ENCODE results near the gene TMEM259. TPM values are rescaled to one million over a fixed set of nuclear protein-coding genes. Genes with fewer than 3 reads are reported as not detected.

The TMEM259 gene
- total and polyA plus RNA-seq, 2 experiments from 2014 or later, result 82.8 to 196 TPM

GRCh38 chr19:1050989-1051788, 30.3 kb upstream of the TMEM259 start:
- no peak overlapping the region for H3K4me3 ChIP-seq
- ATAC-seq, result no peak
- H3K4me1 ChIP-seq (ENCODE audit: insufficient read depth), result no peaks in the 10 kb centered on the region
- Mint-ChIP-seq H3K4me1 (no peaks in the 10 kb centered on the region), H3K36me3 (ENCODE audit: low read depth) (peaks cover 18% of the 10 kb centered on the region), H3K27me3 (ENCODE audit: insufficient read depth, low read depth, poor library complexity) (peaks cover 19% of the 10 kb centered on the region), H3K9me3 (peaks cover 7% of the 10 kb centered on the region; the same call in 2 of the 3 replicates), H3K4me3 (no peak overlapping the region), H3K27ac (no peak overlapping the region)
- H4K20me1 ChIP-seq (replicated peaks; ENCODE audit: insufficient read depth), result no peaks in the 10 kb centered on the region
- no peak overlapping the region for H2AFZ ChIP-seq
- DNase-seq (ENCODE audit: low spot score), result no peak
- TF ChIP-seq, protein P1, sequence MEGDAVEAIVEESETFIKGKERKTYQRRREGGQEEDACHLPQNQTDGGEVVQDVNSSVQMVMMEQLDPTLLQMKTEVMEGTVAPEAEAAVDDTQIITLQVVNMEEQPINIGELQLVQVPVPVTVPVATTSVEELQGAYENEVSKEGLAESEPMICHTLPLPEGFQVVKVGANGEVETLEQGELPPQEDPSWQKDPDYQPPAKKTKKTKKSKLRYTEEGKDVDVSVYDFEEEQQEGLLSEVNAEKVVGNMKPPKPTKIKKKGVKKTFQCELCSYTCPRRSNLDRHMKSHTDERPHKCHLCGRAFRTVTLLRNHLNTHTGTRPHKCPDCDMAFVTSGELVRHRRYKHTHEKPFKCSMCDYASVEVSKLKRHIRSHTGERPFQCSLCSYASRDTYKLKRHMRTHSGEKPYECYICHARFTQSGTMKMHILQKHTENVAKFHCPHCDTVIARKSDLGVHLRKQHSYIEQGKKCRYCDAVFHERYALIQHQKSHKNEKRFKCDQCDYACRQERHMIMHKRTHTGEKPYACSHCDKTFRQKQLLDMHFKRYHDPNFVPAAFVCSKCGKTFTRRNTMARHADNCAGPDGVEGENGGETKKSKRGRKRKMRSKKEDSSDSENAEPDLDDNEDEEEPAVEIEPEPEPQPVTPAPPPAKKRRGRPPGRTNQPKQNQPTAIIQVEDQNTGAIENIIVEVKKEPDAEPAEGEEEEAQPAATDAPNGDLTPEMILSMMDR (conservative IDR thresholded peaks at IDR 0.05; ENCODE audit: low read depth in 2 of 2), result no peak
- no peak for TF ChIP-seq ZNF462 (CRISPR knock-in tag; IDR thresholded peaks at IDR 0.05)
- no peak for TF ChIP-seq JUNB (IDR thresholded peaks at IDR 0.05; ENCODE audit: unreplicated experiment)
- TF ChIP-seq NANOG (IDR thresholded peaks at IDR 0.05; ENCODE audit: borderline replicate concordance), result no peak
- no peak for TF ChIP-seq STAT1 (IDR thresholded peaks at IDR 0.05; ENCODE audit: unreplicated experiment)
- TF ChIP-seq POLR2AphosphoS5 (IDR thresholded peaks at IDR 0.05; ENCODE audit: low read depth), result no peak
- no peak for TF ChIP-seq EZH2 (IDR thresholded peaks at IDR 0.05; ENCODE audit: low read depth, unreplicated experiment)
- H3K4me2 ChIP-seq, result no peak overlapping the region
- H3F3A ChIP-seq (replicated peaks; ENCODE audit: low read depth), result no peaks in the 10 kb centered on the region
- no peaks in the 10 kb centered on the region for H3K27me3 ChIP-seq (ENCODE audit: insufficient read depth)
- H3K79me2 ChIP-seq (replicated peaks; ENCODE audit: insufficient read depth), result no peaks in the 10 kb centered on the region
- no peaks in the 10 kb centered on the region for H3K9me2 ChIP-seq (ENCODE audit: insufficient read depth)
- H3K36me3 ChIP-seq (ENCODE audit: insufficient read depth), result no peaks in the 10 kb centered on the region
- H3K27ac ChIP-seq (ENCODE audit: low read depth), result no peak overlapping the region

All from GM23338 (cell line).